ENCODE data around the gene RC3H2.
"Not testable (repeated sequence)": the region's sequence is repeated elsewhere in the genome, so short reads cannot be mapped to it uniquely, and the experiment has no call there.

The RC3H2 gene

DNA sequence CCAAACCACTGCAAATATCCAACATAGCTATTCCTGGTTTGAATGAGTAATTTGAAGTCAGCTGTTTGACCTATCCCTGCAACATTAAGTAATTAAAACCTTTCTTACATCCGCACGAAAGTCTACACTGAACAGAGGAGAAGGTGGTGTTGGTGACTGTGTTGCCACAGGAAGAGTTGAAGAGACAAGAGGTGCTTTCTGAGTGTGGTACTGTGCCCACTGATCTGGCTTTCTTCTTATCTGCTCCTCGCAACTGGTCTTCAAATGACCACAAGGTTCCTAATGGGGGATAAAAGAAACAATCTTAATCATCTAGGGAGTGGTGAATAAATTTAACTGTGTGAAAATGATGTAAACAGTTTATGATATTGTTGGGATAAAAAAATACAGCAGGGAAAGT, 47.3 kb downstream of the RC3H2 start:
- Histone ChIP-seq H3K36me3 (ENCODE audit: control insufficient read depth in 2 of 2, insufficient read depth in 1 of 2, low read length in 2 of 2) (peaks cover 48 to 79% of the 10 kb centered on the region in 2 experiments), H3K27ac (ENCODE audit: extremely low read depth, low read depth, low read length) (no peak overlapping the region), H3K4me3 (ENCODE audit: low read depth, low read length) (no peak overlapping the region), H3K9me3 (ENCODE audit: control insufficient read depth, insufficient read depth, low read depth, low read length) (no peaks in the 10 kb centered on the region), H3K4me1 (ENCODE audit: control insufficient read depth, insufficient read depth, low read length) (no peaks in the 10 kb centered on the region)
- no peak for TF ChIP-seq KLF10 (tag by site-specific recombination; IDR thresholded peaks at IDR 0.05)
- TF ChIP-seq ZNF621 (tag by site-specific recombination; IDR thresholded peaks at IDR 0.05) = no peak
- no peak for TF ChIP-seq MEIS1 (CRISPR knock-in tag; IDR thresholded peaks at IDR 0.05; ENCODE audit: borderline replicate concordance)
- TF ChIP-seq ZNF16 (tag by site-specific recombination; IDR thresholded peaks at IDR 0.05; ENCODE audit: low read depth) = no peak
- TF ChIP-seq TRIM28 (IDR thresholded peaks at IDR 0.05; ENCODE audit: borderline replicate concordance, low read length) = no peak
- no peak for TF ChIP-seq GLI4 (tag by site-specific recombination; IDR thresholded peaks at IDR 0.05)
- no peak for TF ChIP-seq ZNF404 (tag by site-specific recombination; IDR thresholded peaks at IDR 0.05)
- no peak for TF ChIP-seq ZNF157 (tag by site-specific recombination; IDR thresholded peaks at IDR 0.05)
- TF ChIP-seq ZXDB (tag by site-specific recombination; IDR thresholded peaks at IDR 0.05) = no peak
- no peak for TF ChIP-seq ZNF37A (tag by site-specific recombination; IDR thresholded peaks at IDR 0.05)
- TF ChIP-seq ZSCAN23 (tag by site-specific recombination; IDR thresholded peaks at IDR 0.05) = no peak
- POLR2A ChIA-PET = no interaction called here
- CTCF ChIA-PET = interaction anchor here (0.6 kb wide), 1 partner anchor 66 kb away, joined by 4 read pairs; no protein-coding TSS in a partner anchor

DNA sequence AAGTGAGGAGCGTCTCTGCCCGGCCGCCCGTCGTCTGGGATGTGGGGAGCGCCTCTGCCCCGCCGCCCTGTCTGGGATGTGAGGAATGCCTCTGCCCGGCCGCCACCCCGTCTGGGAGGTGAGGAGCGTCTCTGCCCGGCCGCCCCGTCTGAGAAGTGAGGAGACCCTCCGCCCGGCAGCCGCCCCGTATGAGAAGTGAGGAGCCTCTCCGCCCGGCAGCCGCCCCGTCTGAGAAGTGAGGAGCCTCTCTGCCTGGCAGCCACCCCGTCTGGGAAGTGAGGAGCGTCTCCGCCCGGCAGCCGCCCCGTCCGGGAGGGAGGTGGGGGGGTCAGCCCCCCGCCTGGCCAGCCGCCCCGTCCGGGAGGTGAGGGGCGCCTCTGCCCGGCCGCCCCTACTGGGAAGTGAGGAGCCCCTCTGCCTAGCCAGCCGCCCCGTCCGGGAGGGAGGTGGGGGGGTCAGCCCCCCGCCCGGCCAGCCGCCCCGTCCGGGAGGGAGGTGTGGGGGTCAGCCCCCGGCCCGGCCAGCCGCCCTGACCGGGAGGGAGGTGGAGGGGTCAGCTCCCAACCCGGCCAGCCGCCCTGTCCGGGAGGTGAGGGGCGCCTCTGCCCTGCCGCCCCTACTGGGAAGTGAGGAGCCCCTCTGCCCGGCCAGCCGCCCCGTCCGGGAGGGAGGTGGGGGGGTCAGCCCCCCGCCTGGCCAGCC, 52.9 kb downstream of the RC3H2 start:
- H3K4me1 ChIP-seq (ENCODE audit: control insufficient read depth, insufficient read depth, low read length); CTCF ChIA-PET; H3K4me3 ChIP-seq (ENCODE audit: low read depth, low read length); POLR2A ChIA-PET; H3K9me3 ChIP-seq (ENCODE audit: control insufficient read depth, insufficient read depth, low read depth, low read length); H3K27ac ChIP-seq (ENCODE audit: extremely low read depth, low read depth, low read length): not testable (repeated sequence)
- peaks cover 37 to 81% of the 10 kb centered on the region in 2 experiments for H3K36me3 ChIP-seq (ENCODE audit: control insufficient read depth in 2 of 2, insufficient read depth in 1 of 2, low read length in 2 of 2)

DNA sequence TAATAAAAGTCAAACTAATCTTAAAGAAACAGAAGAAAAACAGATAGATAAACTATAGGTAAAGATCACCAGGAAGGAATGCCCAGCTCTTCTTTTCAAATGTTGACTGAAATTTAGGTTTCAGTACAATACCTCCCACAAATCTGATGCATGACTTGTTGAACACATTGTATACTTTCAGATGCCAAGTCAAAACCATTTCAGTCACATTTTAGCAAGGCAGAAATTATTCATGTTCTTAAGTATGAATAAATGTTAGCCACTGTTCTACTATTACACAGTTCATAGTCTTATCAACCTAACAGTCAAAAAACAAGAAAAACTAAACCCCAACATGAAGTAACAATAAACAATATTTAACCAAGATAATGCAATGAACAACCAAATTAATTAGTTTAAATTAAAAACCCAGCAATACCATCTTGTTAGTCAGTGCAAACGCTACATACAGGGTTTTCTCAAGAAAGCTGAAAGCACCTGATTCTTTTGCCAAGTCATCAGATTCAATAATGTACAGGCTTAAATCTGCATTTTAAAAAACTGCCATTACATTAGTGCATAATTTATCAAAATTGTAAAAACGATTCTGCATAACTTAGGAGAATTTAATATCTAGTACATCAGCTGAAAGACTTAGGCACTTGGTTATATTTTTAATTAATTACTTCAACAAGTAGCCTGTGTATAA, 56.8 kb downstream of the RC3H2 start:
- no peak for TF ChIP-seq ZNF433 (tag by site-specific recombination; IDR thresholded peaks at IDR 0.05; ENCODE audit: low read depth)
- TF ChIP-seq, protein P1, sequence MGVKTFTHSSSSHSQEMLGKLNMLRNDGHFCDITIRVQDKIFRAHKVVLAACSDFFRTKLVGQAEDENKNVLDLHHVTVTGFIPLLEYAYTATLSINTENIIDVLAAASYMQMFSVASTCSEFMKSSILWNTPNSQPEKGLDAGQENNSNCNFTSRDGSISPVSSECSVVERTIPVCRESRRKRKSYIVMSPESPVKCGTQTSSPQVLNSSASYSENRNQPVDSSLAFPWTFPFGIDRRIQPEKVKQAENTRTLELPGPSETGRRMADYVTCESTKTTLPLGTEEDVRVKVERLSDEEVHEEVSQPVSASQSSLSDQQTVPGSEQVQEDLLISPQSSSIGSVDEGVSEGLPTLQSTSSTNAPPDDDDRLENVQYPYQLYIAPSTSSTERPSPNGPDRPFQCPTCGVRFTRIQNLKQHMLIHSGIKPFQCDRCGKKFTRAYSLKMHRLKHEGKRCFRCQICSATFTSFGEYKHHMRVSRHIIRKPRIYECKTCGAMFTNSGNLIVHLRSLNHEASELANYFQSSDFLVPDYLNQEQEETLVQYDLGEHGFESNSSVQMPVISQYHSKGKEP (tag by site-specific recombination; IDR thresholded peaks at IDR 0.05) = no peak
- no peak for TF ChIP-seq ZNF560 (tag by site-specific recombination; IDR thresholded peaks at IDR 0.05; ENCODE audit: borderline replicate concordance)
- TF ChIP-seq HOXC10 (CRISPR knock-in tag; IDR thresholded peaks at IDR 0.05) = no peak
- TF ChIP-seq ZNF555 (tag by site-specific recombination; conservative IDR thresholded peaks at IDR 0.05) = no peak
- TF ChIP-seq ZNF561 (tag by site-specific recombination; IDR thresholded peaks at IDR 0.05; ENCODE audit: borderline replicate concordance) = no peak
- no peak for TF ChIP-seq MZF1 (tag by site-specific recombination; IDR thresholded peaks at IDR 0.05; ENCODE audit: borderline replicate concordance)
- no peak for TF ChIP-seq KLF10 (tag by site-specific recombination; IDR thresholded peaks at IDR 0.05)
- no peak for TF ChIP-seq YY2 (tag by site-specific recombination; IDR thresholded peaks at IDR 0.05)
- TF ChIP-seq ZNF610 (tag by site-specific recombination; IDR thresholded peaks at IDR 0.05; ENCODE audit: borderline replicate concordance) = no peak
- TF ChIP-seq ZNF274 (IDR thresholded peaks at IDR 0.05; ENCODE audit: low read length) = no peak
- TF ChIP-seq ZNF274 (tag by site-specific recombination; IDR thresholded peaks at IDR 0.05; ENCODE audit: borderline replicate concordance) = no peak
- TF ChIP-seq ZNF266 (tag by site-specific recombination; IDR thresholded peaks at IDR 0.05; ENCODE audit: low read depth) = no peak
- no peak for TF ChIP-seq SP2 (tag by site-specific recombination; IDR thresholded peaks at IDR 0.05)
- TF ChIP-seq ZNF311 (tag by site-specific recombination; IDR thresholded peaks at IDR 0.05; ENCODE audit: borderline replicate concordance) = no peak
- TF ChIP-seq ZBTB21 (tag by site-specific recombination; IDR thresholded peaks at IDR 0.05) = no peak
- no peak for TF ChIP-seq HOXD13 (CRISPR knock-in tag; IDR thresholded peaks at IDR 0.05; ENCODE audit: borderline replicate concordance)
- Histone ChIP-seq H3K9me3 (ENCODE audit: control insufficient read depth, insufficient read depth, low read depth, low read length) (no peaks in the 10 kb centered on the region), H3K36me3 (ENCODE audit: control insufficient read depth in 2 of 2, insufficient read depth in 1 of 2, low read length in 2 of 2) (peaks cover 10 to 66% of the 10 kb centered on the region in 2 experiments), H3K27ac (ENCODE audit: extremely low read depth, low read depth, low read length) (no peak overlapping the region), H3K4me1 (ENCODE audit: control insufficient read depth, insufficient read depth, low read length) (no peaks in the 10 kb centered on the region), H3K4me3 (ENCODE audit: low read depth, low read length) (no peak overlapping the region)
- ChIA-PET POLR2A (no interaction called here), CTCF (no interaction called here)
